H1 (cell line): ENCODE data around the gene PPRC1. TPM values are rescaled to one million over a fixed set of nuclear protein-coding genes. Genes with fewer than 3 reads are reported as not detected.

ENCODE experiments used
- CTCF ChIA-PET: fragments of 300-600 bp; sonication (Branson Sonifier 250); formaldehyde crosslinking; loops from one replicate; lab custom pipeline; 2021; ENCODE audit not compliant: partially characterized antibody; lab: Charles Lee
- POLR2A ChIA-PET: fragments of 300-600 bp; sonication (Branson Sonifier 250); formaldehyde crosslinking; loops from one replicate; lab custom pipeline; 2021; ENCODE audit warnings: inconsistent platforms; ENCODE audit not compliant: partially characterized antibody; lab: Charles Lee
- DNase-seq, 2 experiments: peaks; one replicate each; pipeline versions ENCODE4 v3.0.0 to v3.0.0-alpha.2; 2010 to 2022; ENCODE audit warnings: low spot score in 2 of 2, low read depth in 1 of 2, mixed read lengths in 1 of 2
- FAIRE-seq: peaks from 2 replicates; lab custom pipeline; 2011; peaks lifted over from hg19 to GRCh38; lab: Jason Lieb, UNC
- H2AFZ ChIP-seq: 2 replicates; pipeline ENCODE4 v1.8.1; 2012; ENCODE audit warnings: low read length, inconsistent platforms
- H2AK5ac ChIP-seq: 2 replicates; pipeline ENCODE4 v1.6.1; 2013; ENCODE audit warnings: low read depth, low read length
- H2BK120ac ChIP-seq: replicated peaks from 2 replicates; pipeline ENCODE3; 2013; ENCODE audit warnings: low read depth, low read length, inconsistent platforms
- H2BK12ac ChIP-seq: 2 replicates; pipeline ENCODE4 v1.6.1; 2013; ENCODE audit warnings: low read depth, low read length
- H2BK15ac ChIP-seq: 2 replicates; pipeline ENCODE4 v1.6.1; 2013; ENCODE audit warnings: low read length
- H2BK20ac ChIP-seq: 2 replicates; pipeline ENCODE4 v1.6.1; 2013; ENCODE audit warnings: low read length
- H2BK5ac ChIP-seq: 2 replicates; pipeline ENCODE4 v1.6.1; 2013; ENCODE audit warnings: low read depth, low read length
- H3K14ac ChIP-seq: 2 replicates; pipeline ENCODE4 v1.6.1; 2013; ENCODE audit warnings: inconsistent platforms; ENCODE audit not compliant: insufficient read length
- H3K18ac ChIP-seq: 2 replicates; pipeline ENCODE4 v1.6.1; 2013; ENCODE audit warnings: low read length; ENCODE audit errors: extremely low read depth
- H3K23ac ChIP-seq: 2 replicates; pipeline ENCODE4 v1.6.1; 2013; ENCODE audit warnings: inconsistent platforms; ENCODE audit not compliant: insufficient read length
- H3K23me2 ChIP-seq: 2 replicates; pipeline ENCODE4 v1.6.1; 2013; ENCODE audit warnings: low read depth, low read length
- H3K27ac ChIP-seq: 2 replicates; pipeline ENCODE4 v1.6.1; 2011; ENCODE audit warnings: low read depth, low read length, inconsistent platforms
- H3K27me3 ChIP-seq, 4 experiments: replicated peaks in 1 of 4; 1 replicate in 1 of 4; 2 replicates in 3 of 4; pipeline versions ENCODE4 v1.6.1 to v1.8.1; 2011 to 2013; ENCODE audit warnings: low read length in 3 of 4, mild to moderate bottlenecking in 3 of 4, inconsistent platforms in 2 of 4, mixed read lengths in 2 of 4, moderate library complexity in 1 of 4; ENCODE audit not compliant: control insufficient read depth in 3 of 4, insufficient read depth in 3 of 4; ENCODE audit errors: extremely low read depth in 1 of 4
- H3K36me3 ChIP-seq, 4 experiments: 2 replicates each; pipeline versions ENCODE4 v1.6.1 to v1.8.1; 2011 to 2013; ENCODE audit warnings: mild to moderate bottlenecking in 4 of 4, low read length in 3 of 4, moderate library complexity in 2 of 4, control low read depth in 1 of 4, inconsistent platforms in 1 of 4; ENCODE audit not compliant: insufficient read depth in 4 of 4, control insufficient read depth in 2 of 4
- H3K4ac ChIP-seq: replicated peaks from 2 replicates; pipeline ENCODE3; 2013; ENCODE audit warnings: low read length, low read depth, mixed read lengths, inconsistent platforms; ENCODE audit not compliant: insufficient read length
- H3K4me1 ChIP-seq, 4 experiments: replicated peaks in 1 of 4; 1 replicate in 1 of 4; 2 replicates in 3 of 4; pipeline versions ENCODE4 v1.6.1 to v1.8.1; 2011 to 2013; ENCODE audit warnings: low read length in 3 of 4, inconsistent platforms in 2 of 4, mixed read lengths in 1 of 4; ENCODE audit not compliant: insufficient read depth in 4 of 4, control insufficient read depth in 3 of 4
- H3K4me2 ChIP-seq, 2 experiments: 2 replicates each; pipeline versions ENCODE4 v1.6.1 to v1.8.1; 2011 to 2013; ENCODE audit warnings: low read depth in 2 of 2, low read length in 2 of 2, control low read depth in 1 of 2, inconsistent platforms in 1 of 2, mild to moderate bottlenecking in 1 of 2; ENCODE audit not compliant: insufficient read depth in 1 of 2
- H3K4me3 ChIP-seq, 4 experiments: fragments of 200-600, 300-600 bp in 1 of 4; sonication (generic), shearing (Covaris generic), sonication (Bioruptor Twin) in 1 of 4; 2 replicates each; pipeline versions ENCODE4 v1.5.1 to v1.8.1; 2011 to 2016; ENCODE audit warnings: low read length in 4 of 4, low read depth in 3 of 4, control low read depth in 2 of 4, inconsistent platforms in 2 of 4, mild to moderate bottlenecking in 2 of 4, mixed read lengths in 1 of 4, moderate library complexity in 1 of 4; ENCODE audit not compliant: insufficient read depth in 2 of 4; ENCODE audit errors: extremely low read depth in 1 of 4
- H3K56ac ChIP-seq: replicated peaks from 2 replicates; pipeline ENCODE3; 2013; ENCODE audit warnings: low read depth, mild to moderate bottlenecking, mixed read lengths, low read length, inconsistent platforms; ENCODE audit not compliant: insufficient read length
- H3K79me1 ChIP-seq: 2 replicates; pipeline ENCODE4 v1.6.1; 2013; ENCODE audit warnings: low read depth, low read length, control low read depth
- H3K79me2 ChIP-seq, 2 experiments: 2 replicates each; pipeline versions ENCODE4 v1.6.1 to v1.8.1; 2012 to 2013; ENCODE audit warnings: low read length in 2 of 2, mild to moderate bottlenecking in 2 of 2, inconsistent platforms in 1 of 2; ENCODE audit not compliant: insufficient read depth in 2 of 2, control insufficient read depth in 1 of 2
- H3K9ac ChIP-seq, 4 experiments: replicated peaks in 1 of 4; 1 replicate in 1 of 4; 2 replicates in 3 of 4; pipeline versions ENCODE4 v1.6.1 to v1.8.1; 2011 to 2013; ENCODE audit warnings: low read depth in 3 of 4, low read length in 3 of 4, control low read depth in 2 of 4, mild to moderate bottlenecking in 2 of 4, moderate library complexity in 2 of 4, inconsistent platforms in 1 of 4; ENCODE audit errors: extremely low read depth in 1 of 4
- H3K9me3 ChIP-seq, 2 experiments: 2 replicates each; pipeline versions ENCODE4 v1.6.1 to v1.8.1; 2012 to 2013; ENCODE audit warnings: mild to moderate bottlenecking in 2 of 2, moderate library complexity in 2 of 2, control low read depth in 1 of 2, inconsistent platforms in 1 of 2, low read depth in 1 of 2, low read length in 1 of 2, mixed read lengths in 1 of 2; ENCODE audit not compliant: insufficient read depth in 2 of 2
- H4K20me1 ChIP-seq, 2 experiments: replicated peaks in 1 of 2; 2 replicates each; pipeline versions ENCODE3 to v1.8.1; 2011 to 2013; ENCODE audit warnings: inconsistent platforms in 2 of 2, low read length in 2 of 2, mild to moderate bottlenecking in 1 of 2; ENCODE audit not compliant: insufficient read depth in 2 of 2, control insufficient read depth in 1 of 2
- H4K5ac ChIP-seq: 2 replicates; pipeline ENCODE4 v1.6.1; 2013; ENCODE audit warnings: low read length, low read depth, mixed read lengths, inconsistent platforms; ENCODE audit not compliant: insufficient read length
- H4K8ac ChIP-seq: 2 replicates; pipeline ENCODE4 v1.8.0; 2013; ENCODE audit warnings: mild to moderate bottlenecking, moderate library complexity, low read length, inconsistent platforms; ENCODE audit not compliant: insufficient read depth; ENCODE audit errors: extremely low read depth
- H4K91ac ChIP-seq: replicated peaks from 2 replicates; pipeline ENCODE3; 2013; ENCODE audit warnings: low read length, mixed read lengths, inconsistent platforms; ENCODE audit not compliant: insufficient read length
- BACH1 ChIP-seq: IDR thresholded peaks from 2 replicates; pipeline ENCODE4 v1.6.1; 2012; ENCODE audit warnings: low read length, improper control_type of control experiment
- CREB1 ChIP-seq: IDR thresholded peaks from 2 replicates; pipeline ENCODE4 v1.6.1; 2012; ENCODE audit warnings: inconsistent platforms
- EGR1 ChIP-seq: IDR thresholded peaks from 2 replicates; pipeline ENCODE4 v1.6.1; 2011; ENCODE audit warnings: low read depth, low read length, borderline replicate concordance
- EP300 ChIP-seq, 2 experiments: IDR thresholded peaks; 1 replicate in 1 of 2; 2 replicates in 1 of 2; pipeline ENCODE4 v1.6.1; 2011 to 2012; ENCODE audit warnings: low read depth in 2 of 2, low read length in 2 of 2, mild to moderate bottlenecking in 2 of 2, borderline replicate concordance in 1 of 2, inconsistent platforms in 1 of 2, moderate library complexity in 1 of 2
- GTF2F1 ChIP-seq: IDR thresholded peaks from 2 replicates; pipeline ENCODE4 v1.6.1; 2012; ENCODE audit warnings: low read depth, low read length, improper control_type of control experiment, borderline replicate concordance
- HDAC2 ChIP-seq, 2 experiments: fragments of 300-600 bp in 1 of 2; sonication (generic) in 1 of 2; IDR thresholded peaks; 2 replicates each; pipeline ENCODE4 v1.6.1; 2011 to 2012; ENCODE audit warnings: low read depth in 2 of 2, low read length in 2 of 2, mild to moderate bottlenecking in 2 of 2, moderate library complexity in 2 of 2, borderline replicate concordance in 1 of 2, inconsistent platforms in 1 of 2
- JUN ChIP-seq: IDR thresholded peaks from 2 replicates; pipeline ENCODE4 v1.6.1; 2011; ENCODE audit warnings: low read depth, mild to moderate bottlenecking, improper control_type of control experiment, low read length
- JUND ChIP-seq: IDR thresholded peaks from 2 replicates; pipeline ENCODE4 v1.6.1; 2011; ENCODE audit warnings: mild to moderate bottlenecking, improper control_type of control experiment, low read length
- KDM1A ChIP-seq: fragments of 200-600, 300-600 bp; sonication (generic); IDR thresholded peaks from 2 replicates; pipeline ENCODE4 v1.7.1; 2016; ENCODE audit warnings: mild to moderate bottlenecking, low read length, borderline replicate concordance
- RFX5 ChIP-seq: IDR thresholded peaks from 2 replicates; pipeline ENCODE4 v1.6.1; 2011; ENCODE audit warnings: low read depth, low read length, improper control_type of control experiment, borderline replicate concordance
- RXRA ChIP-seq: IDR thresholded peaks from 2 replicates; pipeline ENCODE4 v1.6.1; 2011; ENCODE audit warnings: low read depth, mild to moderate bottlenecking, low read length, moderate library complexity; ENCODE audit not compliant: insufficient read depth
- SIRT6 ChIP-seq: IDR thresholded peaks from one replicate; pipeline ENCODE4 v1.7.1; 2012; ENCODE audit warnings: low read length, inconsistent platforms
- TEAD4 ChIP-seq: IDR thresholded peaks from 2 replicates; pipeline ENCODE4 v1.6.1; 2012; ENCODE audit warnings: low read depth, low read length, inconsistent platforms, mixed read lengths
- WGBS, 2 experiments: shearing (Covaris generic) in 1 of 2; methylation state at CpG; one replicate each; pipeline versions ENCODE4 v1.1.6 to v1.1.7; 2013 to 2015; ENCODE audit warnings: low lambda C conversion rate in 2 of 2, mixed read lengths in 2 of 2, inconsistent platforms in 1 of 2, low coverage in 1 of 2, missing lambda C conversion rate in 1 of 2; ENCODE audit not compliant: insufficient replicate concordance in 2 of 2, insufficient coverage in 1 of 2, insufficient read length in 1 of 2; ENCODE audit errors: extremely low coverage in 1 of 2, missing lambda C conversion rate in 1 of 2; 5-methylcytosine and 5-hydroxymethylcytosine counted together
- polyA plus RNA-seq, 7 experiments: library from polyadenylated mRNA; depleted of rRNA in 3 of 7; stranded (reverse) in 5 of 7; unstranded in 2 of 7; fragments of >200 nt in 5 of 7; fragments of 200-250 nt in 2 of 7; gene quantifications; 1 replicate in 5 of 7; 2 replicates in 1 of 7; 4 replicates in 1 of 7; pipeline versions ENCODE4 v1.2.1 to v1.2.3, GENCODE V29; 2011 to 2013; ENCODE audit warnings: missing spikeins in 2 of 7, mixed read lengths in 2 of 7
- total RNA-seq: library from RNA; stranded (reverse); fragmentation: NEBNext Ultra II Directional; extraction: Animal tissue kit (Norgen Biotek cat#: 25700); gene quantifications from 2 replicates; pipeline ENCODE4 v1.2.1, GENCODE V29; 2021

The PPRC1 gene
- total and polyA plus RNA-seq, 2 of the 8 experiments (the other 6 are each of a cell fraction or from before 2014, with no cell fraction given) = 46.5 to 88.4 TPM

DNA sequence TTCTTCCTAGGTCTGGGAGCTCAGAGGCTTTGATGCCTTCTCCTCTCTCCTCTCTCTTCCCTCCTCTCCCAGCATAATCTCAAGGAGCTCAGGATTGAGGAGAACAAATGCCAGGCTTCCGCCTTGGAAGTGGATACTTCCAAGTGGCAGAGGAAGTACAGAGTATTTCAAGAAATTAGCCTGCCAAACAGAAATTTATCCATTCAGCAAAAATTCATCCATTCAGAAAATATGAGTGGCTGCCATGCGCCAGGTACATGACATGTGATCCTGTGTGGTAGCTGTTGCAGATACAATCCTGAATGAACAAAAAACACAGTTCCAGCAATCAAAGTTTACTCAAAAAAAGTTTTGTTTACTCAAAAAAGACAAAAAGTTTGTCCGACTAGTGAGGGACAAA lies 37.8 kb downstream of the PPRC1 start:
- WGBS, 2 experiments = 87% methylated on average over 3 of the region's 3 CpGs; no CpG with 5 or more reads in 1 of the 2 experiments
- TF ChIP-seq RXRA = no peak
- TF ChIP-seq KDM1A = no peak
- no peak for TF ChIP-seq EP300 (IDR thresholded peaks at IDR 0.05; ENCODE audit: borderline replicate concordance in 1 of 2, low read depth in 2 of 2, low read length in 2 of 2)
- no peak for TF ChIP-seq HDAC2 (IDR thresholded peaks at IDR 0.05; ENCODE audit: borderline replicate concordance in 1 of 2, low read depth in 2 of 2, low read length in 2 of 2)
- TF ChIP-seq EGR1 = no peak
- TF ChIP-seq SIRT6 = no peak
- no peak for TF ChIP-seq TEAD4
- no peak for TF ChIP-seq RFX5
- no peak for TF ChIP-seq CREB1
- TF ChIP-seq GTF2F1 = no peak
- no peak for TF ChIP-seq BACH1
- no peak for TF ChIP-seq JUND
- TF ChIP-seq JUN = no peak

More for the DNA sequence above, 37.8 kb downstream of the PPRC1 start:
- Histone ChIP-seq H4K5ac (no peak overlapping the region), H3K79me1 (no peaks in the 10 kb centered on the region), H3K4me2 (no peak overlapping the region), H2BK15ac (no peak overlapping the region), H3K27me3 (no peaks in the 10 kb centered on the region), H4K20me1 (no peaks in the 10 kb centered on the region), H3K4me3 (no peak overlapping the region), H3K23ac (no peak overlapping the region), H2BK120ac (no peak overlapping the region), H2AK5ac (no peak overlapping the region), H3K4me1 (no peaks in the 10 kb centered on the region; a peak in 1 of 7 replicates), H3K14ac (no peak overlapping the region), H2BK20ac (no peak overlapping the region), H3K18ac (no peak overlapping the region; the same call in 1 of the 2 replicates), H2BK12ac (no peak overlapping the region), H3K56ac (no peak overlapping the region), H3K9me3 (no peaks in the 10 kb centered on the region; a peak in 1 of 4 replicates), H3K23me2 (no peaks in the 10 kb centered on the region), H3K36me3 (no peaks in the 10 kb centered on the region), H3K9ac (no peak overlapping the region), H3K4ac (no peak overlapping the region), H4K8ac (no peak overlapping the region), H2BK5ac (no peak overlapping the region), H3K79me2 (no peaks in the 10 kb centered on the region), H3K27ac (no peak overlapping the region), H2AFZ (no peak overlapping the region), H4K91ac (no peak overlapping the region)
- FAIRE-seq (no peak), DNase-seq (no peak)
- CTCF ChIA-PET = interaction anchor here (0.6 to 7.3 kb wide), 15 partner anchors 10 to 309 kb away, joined by 3 to 85 read pairs (median 4); partner anchors contain the start of genes ELOVL3 and NOLC1
- POLR2A ChIA-PET = interaction anchor here (0.6 to 12.6 kb wide), 3 partner anchors 9 to 188 kb away, joined by 3 to 217 read pairs (median 3); partner anchors contain the start of gene NOLC1
